ENCODE data around the gene ADCY5. TPM values are rescaled to one million over a fixed set of nuclear protein-coding genes. Genes with fewer than 3 reads are reported as not detected.

ADCY5 gene
- polyA plus RNA-seq, 3 donors = not detected

DNA sequence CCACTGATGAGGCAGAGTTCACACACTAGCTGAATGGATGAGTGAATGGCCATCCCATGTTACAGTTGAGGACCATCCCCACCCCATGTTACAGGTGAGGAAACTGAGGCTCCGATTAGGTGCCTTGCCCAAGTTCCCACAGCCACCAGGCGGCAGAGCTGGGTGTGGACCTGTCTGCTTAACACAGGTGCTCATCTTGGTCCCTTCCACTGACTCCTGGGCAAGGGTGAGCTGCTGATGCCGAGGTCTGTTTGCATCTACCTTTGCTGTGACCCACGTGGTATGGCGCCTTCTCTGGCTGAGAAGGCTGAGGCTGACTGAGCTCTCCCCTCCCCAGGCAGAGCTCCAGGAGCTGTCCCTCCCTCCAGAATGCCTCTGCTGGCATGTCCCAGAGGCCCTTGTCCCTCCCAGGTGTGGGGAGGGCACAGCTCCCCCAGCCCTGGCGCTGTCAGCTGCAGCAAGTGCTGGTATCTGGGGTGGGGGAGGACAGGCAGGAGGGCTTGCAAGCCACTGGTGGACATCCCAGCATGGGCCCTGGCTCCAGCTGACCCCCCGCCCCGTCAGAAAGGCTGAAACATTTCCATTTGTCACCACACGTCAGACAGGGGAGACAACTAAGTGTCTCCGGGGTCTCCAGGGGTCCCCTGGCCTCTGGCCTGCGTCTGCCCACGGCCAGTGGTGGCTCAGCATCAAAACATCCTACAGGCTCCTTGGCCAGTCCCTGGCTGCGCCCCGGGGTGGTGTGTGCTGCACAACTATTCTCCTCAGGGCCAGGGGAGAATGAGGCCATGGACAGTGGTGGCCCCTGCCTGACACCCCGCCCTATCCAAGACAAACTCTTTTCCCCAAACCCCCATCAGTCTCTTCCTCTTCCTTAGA, 105.4 kb downstream of the ADCY5 start:
- Histone ChIP-seq H3K36me3 (replicated peaks in 1 of 2; ENCODE audit: control insufficient read depth in 1 of 2, insufficient read depth in 2 of 2, low read length in 2 of 2) (no peaks in the 10 kb centered on the region), H3K4me3 (replicated peaks in 1 of 3; ENCODE audit: low read depth in 2 of 3, low read length in 3 of 3) (no peak overlapping the region), H2AFZ (ENCODE audit: insufficient read depth, low read depth, low read length, poor library complexity, severe bottlenecking) (no peak overlapping the region), H3K27ac (ENCODE audit: low read depth in 1 of 2, low read length in 2 of 2) (no peak overlapping the region), H3K4me1 (ENCODE audit: control insufficient read depth in 1 of 2, insufficient read depth in 2 of 2, low read length in 2 of 2) (no peaks in the 10 kb centered on the region), H4K20me1 (ENCODE audit: insufficient read depth, low read length) (no peaks in the 10 kb centered on the region), H3K9ac (ENCODE audit: insufficient read depth, low read length, poor library complexity, severe bottlenecking) (no peak overlapping the region), H3K27me3 (ENCODE audit: control insufficient read depth in 2 of 2, insufficient read depth in 2 of 2, low read length in 2 of 2) (no peaks in the 10 kb centered on the region), H3K79me2 (ENCODE audit: insufficient read depth, low read length) (no peaks in the 10 kb centered on the region), H3K9me3 (replicated peaks in 1 of 2; ENCODE audit: control insufficient read depth in 1 of 2, insufficient read depth in 1 of 2, low read length in 2 of 2) (no peaks in the 10 kb centered on the region), H3K4me2 (replicated peaks; ENCODE audit: extremely low read depth, low read length, poor library complexity, severe bottlenecking) (no peak overlapping the region)
- intact Hi-C loops (cut with micrococcal nuclease) = no loop called here
- H3K4me1 Mint-ChIP-seq = no peaks in the 10 kb centered on the region
- no peak overlapping the region for H3K27ac Mint-ChIP-seq
- no peaks in the 10 kb centered on the region for H3K9me3 Mint-ChIP-seq
- H3K4me3 Mint-ChIP-seq = no peak overlapping the region
- no peak for DNase-seq
- TF ChIP-seq, protein P1, sequence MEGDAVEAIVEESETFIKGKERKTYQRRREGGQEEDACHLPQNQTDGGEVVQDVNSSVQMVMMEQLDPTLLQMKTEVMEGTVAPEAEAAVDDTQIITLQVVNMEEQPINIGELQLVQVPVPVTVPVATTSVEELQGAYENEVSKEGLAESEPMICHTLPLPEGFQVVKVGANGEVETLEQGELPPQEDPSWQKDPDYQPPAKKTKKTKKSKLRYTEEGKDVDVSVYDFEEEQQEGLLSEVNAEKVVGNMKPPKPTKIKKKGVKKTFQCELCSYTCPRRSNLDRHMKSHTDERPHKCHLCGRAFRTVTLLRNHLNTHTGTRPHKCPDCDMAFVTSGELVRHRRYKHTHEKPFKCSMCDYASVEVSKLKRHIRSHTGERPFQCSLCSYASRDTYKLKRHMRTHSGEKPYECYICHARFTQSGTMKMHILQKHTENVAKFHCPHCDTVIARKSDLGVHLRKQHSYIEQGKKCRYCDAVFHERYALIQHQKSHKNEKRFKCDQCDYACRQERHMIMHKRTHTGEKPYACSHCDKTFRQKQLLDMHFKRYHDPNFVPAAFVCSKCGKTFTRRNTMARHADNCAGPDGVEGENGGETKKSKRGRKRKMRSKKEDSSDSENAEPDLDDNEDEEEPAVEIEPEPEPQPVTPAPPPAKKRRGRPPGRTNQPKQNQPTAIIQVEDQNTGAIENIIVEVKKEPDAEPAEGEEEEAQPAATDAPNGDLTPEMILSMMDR (IDR thresholded peaks at IDR 0.05) = no peak
- peaks cover 2 to 7% (median 2%) of the 10 kb centered on the region in 3 donors for H3K27me3 Mint-ChIP-seq (ENCODE audit: low read depth in 3 of 3)
- WGBS (ENCODE audit: insufficient coverage) = 84% methylated on average over 11 of the region's 15 CpGs
- H3K36me3 Mint-ChIP-seq = no peaks in the 10 kb centered on the region

DNA sequence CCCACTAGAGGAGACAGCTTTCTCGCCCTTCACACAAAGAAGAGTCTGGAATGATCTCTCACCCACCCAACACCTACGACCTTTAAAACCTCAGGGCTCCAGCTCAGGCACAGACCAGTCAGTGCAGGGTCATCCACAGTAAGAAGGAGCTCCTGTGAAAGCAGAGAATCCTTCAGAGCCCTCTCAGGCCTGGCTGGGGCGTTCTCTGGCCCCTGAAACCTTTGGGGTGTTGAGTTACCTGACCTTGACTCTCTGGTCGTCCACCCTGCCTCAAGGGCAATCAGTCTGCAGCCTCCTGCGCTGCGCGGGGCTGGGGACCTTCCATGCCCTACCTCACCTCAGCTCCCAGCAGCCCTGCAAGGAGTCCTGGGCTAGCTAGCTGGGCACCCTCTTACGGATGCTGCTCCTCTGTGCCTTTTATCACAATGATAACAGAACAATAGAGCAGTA, 106.2 kb downstream of the ADCY5 start:
- no peak for DNase-seq
- H3K27me3 ChIP-seq (ENCODE audit: control insufficient read depth in 2 of 2, insufficient read depth in 2 of 2, low read length in 2 of 2) = no peaks in the 10 kb centered on the region
- no peak overlapping the region for H2AFZ ChIP-seq (ENCODE audit: insufficient read depth, low read depth, low read length, poor library complexity, severe bottlenecking)
- Mint-ChIP-seq H3K36me3 (no peaks in the 10 kb centered on the region), H3K4me1 (no peaks in the 10 kb centered on the region), H3K27me3 (ENCODE audit: low read depth in 3 of 3) (peaks cover 2 to 5% (median 3%) of the 10 kb centered on the region in 3 donors), H3K9me3 (no peaks in the 10 kb centered on the region), H3K27ac (no peak overlapping the region), H3K4me3 (no peak overlapping the region)
- H4K20me1 ChIP-seq (ENCODE audit: insufficient read depth, low read length) = no peaks in the 10 kb centered on the region
- no peak overlapping the region for H3K9ac ChIP-seq (ENCODE audit: insufficient read depth, low read length, poor library complexity, severe bottlenecking)
- intact Hi-C loops (cut with micrococcal nuclease) = no loop called here
- WGBS (ENCODE audit: insufficient coverage) = 91% methylated on average over 7 of the region's 8 CpGs
- no peak overlapping the region for H3K4me3 ChIP-seq (replicated peaks in 1 of 3; ENCODE audit: low read depth in 2 of 3, low read length in 3 of 3)
- no peak overlapping the region for H3K27ac ChIP-seq (ENCODE audit: low read depth in 1 of 2, low read length in 2 of 2)
- no peaks in the 10 kb centered on the region for H3K36me3 ChIP-seq (replicated peaks in 1 of 2; ENCODE audit: control insufficient read depth in 1 of 2, insufficient read depth in 2 of 2, low read length in 2 of 2)
- no peaks in the 10 kb centered on the region for H3K79me2 ChIP-seq (ENCODE audit: insufficient read depth, low read length)
- TF ChIP-seq, protein P1 (IDR thresholded peaks at IDR 0.05) = no peak
- no peaks in the 10 kb centered on the region for H3K9me3 ChIP-seq (replicated peaks in 1 of 2; ENCODE audit: control insufficient read depth in 1 of 2, insufficient read depth in 1 of 2, low read length in 2 of 2)
- H3K4me1 ChIP-seq (ENCODE audit: control insufficient read depth in 1 of 2, insufficient read depth in 2 of 2, low read length in 2 of 2) = no peaks in the 10 kb centered on the region
- H3K4me2 ChIP-seq (replicated peaks; ENCODE audit: extremely low read depth, low read length, poor library complexity, severe bottlenecking) = no peak overlapping the region

Measured in CD14-positive monocyte (primary cell).